Measurements from ENCODE around the gene PCNX2.

The PCNX2 gene

GRCh38 chr1:233238884-233239431 lies 56.6 kb downstream of the PCNX2 start:
- Histone ChIP-seq H3K9me3 (ENCODE audit: control insufficient read depth in 5 of 5, low read length in 5 of 5) (no peaks in the 10 kb centered on the region), H3K4me3 (ENCODE audit: low read depth in 1 of 5, low read length in 5 of 5) (no peak overlapping the region), H3K27ac (ENCODE audit: low read depth, low read length) (no peak overlapping the region), H3K4me1 (ENCODE audit: control insufficient read depth in 5 of 5, insufficient read depth in 5 of 5, low read length in 5 of 5) (peaks cover 4 to 23% (median 21%) of the 10 kb centered on the region in 5 donors), H3K9ac (ENCODE audit: low read length in 5 of 5) (no peak overlapping the region), H3K27me3 (ENCODE audit: control insufficient read depth in 5 of 5, insufficient read depth in 4 of 5, low read length in 5 of 5) (peaks cover 0 to 2% (median 0%) of the 10 kb centered on the region in 5 donors), H3K36me3 (ENCODE audit: control insufficient read depth in 5 of 5, insufficient read depth in 5 of 5, low read length in 5 of 5) (no peaks in the 10 kb centered on the region)

- H3K9ac ChIP-seq (ENCODE audit: low read length in 5 of 5) = no peak overlapping the region
- H3K27ac ChIP-seq (ENCODE audit: low read depth, low read length) = no peak overlapping the region
- no peaks in the 10 kb centered on the region for H3K9me3 ChIP-seq (ENCODE audit: control insufficient read depth in 5 of 5, low read length in 5 of 5)
- no peaks in the 10 kb centered on the region for H3K36me3 ChIP-seq (ENCODE audit: control insufficient read depth in 5 of 5, insufficient read depth in 5 of 5, low read length in 5 of 5)
- H3K4me3 ChIP-seq (ENCODE audit: low read depth in 1 of 5, low read length in 5 of 5) = no peak overlapping the region
- H3K27me3 ChIP-seq (ENCODE audit: control insufficient read depth in 5 of 5, insufficient read depth in 4 of 5, low read length in 5 of 5) = peaks cover 0 to 2% (median 0%) of the 10 kb centered on the region in 5 donors
- peaks cover 0 to 16% (median 11%) of the 10 kb centered on the region in 5 donors for H3K4me1 ChIP-seq (ENCODE audit: control insufficient read depth in 5 of 5, insufficient read depth in 5 of 5, low read length in 5 of 5)
Observed at GRCh38 chr1:233237647-233238046, 57.9 kb downstream of the PCNX2 start.

- H3K9ac ChIP-seq (ENCODE audit: low read length in 5 of 5) = no peak overlapping the region
- H3K4me1 ChIP-seq (ENCODE audit: control insufficient read depth in 5 of 5, insufficient read depth in 5 of 5, low read length in 5 of 5) = peaks cover 0 to 17% (median 4%) of the 10 kb centered on the region in 5 donors
- no peak overlapping the region for H3K27ac ChIP-seq (ENCODE audit: low read depth, low read length)
- H3K27me3 ChIP-seq (ENCODE audit: control insufficient read depth in 5 of 5, insufficient read depth in 4 of 5, low read length in 5 of 5) = no peaks in the 10 kb centered on the region
- no peaks in the 10 kb centered on the region for H3K9me3 ChIP-seq (ENCODE audit: control insufficient read depth in 5 of 5, low read length in 5 of 5)
- H3K4me3 ChIP-seq (ENCODE audit: low read depth in 1 of 5, low read length in 5 of 5) = no peak overlapping the region
- H3K36me3 ChIP-seq (ENCODE audit: control insufficient read depth in 5 of 5, insufficient read depth in 5 of 5, low read length in 5 of 5) = peaks cover 0 to 7% (median 0%) of the 10 kb centered on the region in 5 donors
Observed at GRCh38 chr1:233233508-233234040, 62.0 kb downstream of the PCNX2 start.

- H3K27ac ChIP-seq (ENCODE audit: low read depth, low read length) = no peak overlapping the region
- H3K27me3 ChIP-seq (ENCODE audit: control insufficient read depth in 5 of 5, insufficient read depth in 4 of 5, low read length in 5 of 5) = no peaks in the 10 kb centered on the region
- no peaks in the 10 kb centered on the region for H3K9me3 ChIP-seq (ENCODE audit: control insufficient read depth in 5 of 5, low read length in 5 of 5)
- H3K4me1 ChIP-seq (ENCODE audit: control insufficient read depth in 5 of 5, insufficient read depth in 5 of 5, low read length in 5 of 5) = peaks cover 0 to 7% (median 4%) of the 10 kb centered on the region in 5 donors
- H3K36me3 ChIP-seq (ENCODE audit: control insufficient read depth in 5 of 5, insufficient read depth in 5 of 5, low read length in 5 of 5) = peaks cover 0 to 7% (median 0%) of the 10 kb centered on the region in 5 donors
- H3K9ac ChIP-seq (ENCODE audit: low read length in 5 of 5) = no peak overlapping the region
- H3K4me3 ChIP-seq (ENCODE audit: low read depth in 1 of 5, low read length in 5 of 5) = no peak overlapping the region
Observed at GRCh38 chr1:233230011-233230410, 65.5 kb downstream of the PCNX2 start.

GRCh38 chr1:233229288-233229687 lies 66.2 kb downstream of the PCNX2 start:
- Histone ChIP-seq H3K27ac (ENCODE audit: low read depth, low read length) (no peak overlapping the region), H3K36me3 (ENCODE audit: control insufficient read depth in 5 of 5, insufficient read depth in 5 of 5, low read length in 5 of 5) (peaks cover 0 to 7% (median 0%) of the 10 kb centered on the region in 5 donors), H3K4me1 (ENCODE audit: control insufficient read depth in 5 of 5, insufficient read depth in 5 of 5, low read length in 5 of 5) (peaks cover 0 to 7% (median 4%) of the 10 kb centered on the region in 5 donors), H3K4me3 (ENCODE audit: low read depth in 1 of 5, low read length in 5 of 5) (no peak overlapping the region), H3K9me3 (ENCODE audit: control insufficient read depth in 5 of 5, low read length in 5 of 5) (no peaks in the 10 kb centered on the region), H3K9ac (ENCODE audit: low read length in 5 of 5) (no peak overlapping the region), H3K27me3 (ENCODE audit: control insufficient read depth in 5 of 5, insufficient read depth in 4 of 5, low read length in 5 of 5) (no peaks in the 10 kb centered on the region)

- Histone ChIP-seq H3K4me3 (ENCODE audit: low read depth in 1 of 5, low read length in 5 of 5) (no peak overlapping the region), H3K9me3 (ENCODE audit: control insufficient read depth in 5 of 5, low read length in 5 of 5) (no peaks in the 10 kb centered on the region), H3K27me3 (ENCODE audit: control insufficient read depth in 5 of 5, insufficient read depth in 4 of 5, low read length in 5 of 5) (no peaks in the 10 kb centered on the region), H3K27ac (ENCODE audit: low read depth, low read length) (no peak overlapping the region), H3K4me1 (ENCODE audit: control insufficient read depth in 5 of 5, insufficient read depth in 5 of 5, low read length in 5 of 5) (peaks cover 0 to 7% (median 4%) of the 10 kb centered on the region in 5 donors), H3K9ac (ENCODE audit: low read length in 5 of 5) (no peak overlapping the region), H3K36me3 (ENCODE audit: control insufficient read depth in 5 of 5, insufficient read depth in 5 of 5, low read length in 5 of 5) (peaks cover 0 to 7% (median 0%) of the 10 kb centered on the region in 5 donors)
Observed at GRCh38 chr1:233227930-233228465, 67.5 kb downstream of the PCNX2 start.

GRCh38 chr1:233224311-233224710 lies 71.2 kb downstream of the PCNX2 start:
- peaks cover 0 to 4% (median 0%) of the 10 kb centered on the region in 5 donors for H3K9me3 ChIP-seq (ENCODE audit: control insufficient read depth in 5 of 5, low read length in 5 of 5)
- H3K36me3 ChIP-seq (ENCODE audit: control insufficient read depth in 5 of 5, insufficient read depth in 5 of 5, low read length in 5 of 5) = peaks cover 0 to 6% (median 6%) of the 10 kb centered on the region in 5 donors
- H3K27ac ChIP-seq (ENCODE audit: low read depth, low read length) = no peak overlapping the region
- no peak overlapping the region for H3K4me3 ChIP-seq (ENCODE audit: low read depth in 1 of 5, low read length in 5 of 5)
- no peak overlapping the region for H3K9ac ChIP-seq (ENCODE audit: low read length in 5 of 5)
- H3K27me3 ChIP-seq (ENCODE audit: control insufficient read depth in 5 of 5, insufficient read depth in 4 of 5, low read length in 5 of 5) = no peaks in the 10 kb centered on the region
- H3K4me1 ChIP-seq (ENCODE audit: control insufficient read depth in 5 of 5, insufficient read depth in 5 of 5, low read length in 5 of 5) = peaks cover 0 to 5% (median 2%) of the 10 kb centered on the region in 5 donors

- no peaks in the 10 kb centered on the region for H3K4me1 ChIP-seq (ENCODE audit: control insufficient read depth in 5 of 5, insufficient read depth in 5 of 5, low read length in 5 of 5)
- no peak overlapping the region for H3K4me3 ChIP-seq (ENCODE audit: low read depth in 1 of 5, low read length in 5 of 5)
- H3K36me3 ChIP-seq (ENCODE audit: control insufficient read depth in 5 of 5, insufficient read depth in 5 of 5, low read length in 5 of 5) = peaks cover 0 to 6% (median 0%) of the 10 kb centered on the region in 5 donors
- no peak overlapping the region for H3K27ac ChIP-seq (ENCODE audit: low read depth, low read length)
- H3K27me3 ChIP-seq (ENCODE audit: control insufficient read depth in 5 of 5, insufficient read depth in 4 of 5, low read length in 5 of 5) = no peaks in the 10 kb centered on the region
- peaks cover 0 to 4% (median 2%) of the 10 kb centered on the region in 5 donors for H3K9me3 ChIP-seq (ENCODE audit: control insufficient read depth in 5 of 5, low read length in 5 of 5)
- H3K9ac ChIP-seq (ENCODE audit: low read length in 5 of 5) = no peak overlapping the region
Observed at GRCh38 chr1:233217832-233218231, 77.7 kb downstream of the PCNX2 start.

GRCh38 chr1:233216009-233216408 lies 79.5 kb downstream of the PCNX2 start:
- no peaks in the 10 kb centered on the region for H3K4me1 ChIP-seq (ENCODE audit: control insufficient read depth in 5 of 5, insufficient read depth in 5 of 5, low read length in 5 of 5)
- H3K27ac ChIP-seq (ENCODE audit: low read depth, low read length) = no peak overlapping the region
- peaks cover 0 to 2% (median 0%) of the 10 kb centered on the region in 5 donors for H3K36me3 ChIP-seq (ENCODE audit: control insufficient read depth in 5 of 5, insufficient read depth in 5 of 5, low read length in 5 of 5)
- no peak overlapping the region for H3K9ac ChIP-seq (ENCODE audit: low read length in 5 of 5)
- H3K4me3 ChIP-seq (ENCODE audit: low read depth in 1 of 5, low read length in 5 of 5) = no peak overlapping the region
- no peaks in the 10 kb centered on the region for H3K27me3 ChIP-seq (ENCODE audit: control insufficient read depth in 5 of 5, insufficient read depth in 4 of 5, low read length in 5 of 5)
- peaks cover 0 to 4% (median 2%) of the 10 kb centered on the region in 5 donors for H3K9me3 ChIP-seq (ENCODE audit: control insufficient read depth in 5 of 5, low read length in 5 of 5)

GRCh38 chr1:233215135-233215760 lies 80.3 kb downstream of the PCNX2 start:
- H3K36me3 ChIP-seq (ENCODE audit: control insufficient read depth in 5 of 5, insufficient read depth in 5 of 5, low read length in 5 of 5) = peaks cover 0 to 2% (median 0%) of the 10 kb centered on the region in 5 donors
- no peak overlapping the region for H3K9ac ChIP-seq (ENCODE audit: low read length in 5 of 5)
- no peak overlapping the region for H3K4me3 ChIP-seq (ENCODE audit: low read depth in 1 of 5, low read length in 5 of 5)
- H3K27ac ChIP-seq (ENCODE audit: low read depth, low read length) = no peak overlapping the region
- no peaks in the 10 kb centered on the region for H3K4me1 ChIP-seq (ENCODE audit: control insufficient read depth in 5 of 5, insufficient read depth in 5 of 5, low read length in 5 of 5)
- no peaks in the 10 kb centered on the region for H3K27me3 ChIP-seq (ENCODE audit: control insufficient read depth in 5 of 5, insufficient read depth in 4 of 5, low read length in 5 of 5)
- peaks cover 0 to 4% (median 2%) of the 10 kb centered on the region in 5 donors for H3K9me3 ChIP-seq (ENCODE audit: control insufficient read depth in 5 of 5, low read length in 5 of 5)

Measured in subcutaneous abdominal adipose tissue (tissue), 5 donors.